Omental fat pad (tissue), 4 donors: ENCODE data around the gene SWAP70. TPM values are rescaled to one million over a fixed set of nuclear protein-coding genes. Genes with fewer than 3 reads are reported as not detected.
"Not testable (repeated sequence)": the region's sequence is repeated elsewhere in the genome, so short reads cannot be mapped to it uniquely, and the experiment has no call there.

Experiments used
- ATAC-seq: fragments of 150-250 bp; one replicate; pipeline ENCODE4 v1.9.1; 2016; ENCODE audit warnings: mild to moderate bottlenecking, moderate library complexity; ENCODE audit not compliant: low FRiP score
- DNase-seq: peaks from one replicate; pipeline ENCODE4 v3.0.0-alpha.2; 2019; ENCODE audit warnings: low spot score
- CTCF ChIP-seq, 3 donors: fragments of 450-650 bp; IDR thresholded peaks; one replicate each; pipeline ENCODE4 v1.5.1; 2016 to 2017; ENCODE audit warnings: antibody characterized with exemption in 3 of 3, mild to moderate bottlenecking in 3 of 3, moderate library complexity in 2 of 3
- total RNA-seq, 4 donors: library from RNA; depleted of rRNA; stranded (reverse); fragments of >200 nt; gene quantifications; one replicate each; pipeline ENCODE4 v1.1.0, GENCODE V29; 2016

The SWAP70 gene
- total RNA-seq, 4 donors from 2014 or later: 35.6 to 81.7 (median 61.0) TPM

GRCh38 chr11:9689721-9690120 is 25.8 kb downstream of the SWAP70 start:
- DNase-seq (no peak), ATAC-seq (no peak)
- TF ChIP-seq CTCF (IDR thresholded peaks at IDR 0.05): no peak

- DNase-seq (no peak), ATAC-seq (no peak)
- TF ChIP-seq CTCF (IDR thresholded peaks at IDR 0.05): no peak
Observed at GRCh38 chr11:9691865-9692264, 28.0 kb downstream of the SWAP70 start.

GRCh38 chr11:9692691-9693090 is 28.8 kb downstream of the SWAP70 start:
- ATAC-seq: no peak
- TF ChIP-seq CTCF (IDR thresholded peaks at IDR 0.05): no peak
- DNase-seq: no peak

GRCh38 chr11:9693801-9694553 is 30.1 kb downstream of the SWAP70 start:
- TF ChIP-seq CTCF (IDR thresholded peaks at IDR 0.05): no peak
- ATAC-seq (no peak), DNase-seq (no peak)

- ATAC-seq, DNase-seq: not testable (repeated sequence)
Observed at GRCh38 chr11:9695228-9695627, 31.4 kb downstream of the SWAP70 start.

GRCh38 chr11:9697766-9698165 is 33.9 kb downstream of the SWAP70 start:
- ATAC-seq: no peak

GRCh38 chr11:9700105-9700801 is 36.4 kb downstream of the SWAP70 start:
- ATAC-seq (no peak), DNase-seq (no peak)
- TF ChIP-seq CTCF (IDR thresholded peaks at IDR 0.05): no peak

More at GRCh38 chr11:9697766-9698165, 33.9 kb downstream of the SWAP70 start:
- TF ChIP-seq CTCF (IDR thresholded peaks at IDR 0.05): no peak
- no peak for DNase-seq
